Stomach (tissue), 4 donors: Measurements from ENCODE around the gene FHAD1.

ENCODE experiments used
- CTCF ChIP-seq, 7 experiments: fragments of 450-650 bp in 4 of 7; fragments of 200-600 bp in 3 of 7; sonication (generic) in 3 of 7; IDR thresholded peaks; one replicate each; pipeline ENCODE4 v1.5.1; 2016 to 2019; ENCODE audit warnings: antibody characterized with exemption in 7 of 7, control low read depth in 2 of 7, mild to moderate bottlenecking in 1 of 7
- POLR2AphosphoS5 ChIP-seq, 3 donors: sonication (generic); formaldehyde crosslinking; IDR thresholded peaks; one replicate each; pipeline ENCODE4 v1.6.1; 2016; ENCODE audit warnings: antibody characterized with exemption in 3 of 3

- no peak for TF ChIP-seq CTCF (IDR thresholded peaks at IDR 0.05)
- no peak for TF ChIP-seq POLR2AphosphoS5 (IDR thresholded peaks at IDR 0.05)
These were observed 65.8 kb downstream of the FHAD1 start for GRCh38 chr1:15312626-15313411.
